OCI-LY7 (cell line): ENCODE data around the gene DCAF5. TPM values are rescaled to one million over a fixed set of nuclear protein-coding genes. Genes with fewer than 3 reads are reported as not detected.

ENCODE experiments used
- BruUV-seq: library from RNA; stranded (reverse); fragments of 400-500 nt; replicated peaks from 2 replicates; lab custom pipeline; 2021; lab: Mats Ljungman, UMichigan
- CTCF ChIA-PET: fragments of 300-600 bp; sonication (Branson Sonifier 250); formaldehyde crosslinking; loops from one replicate; lab custom pipeline; 2022; ENCODE audit warnings: antibody characterized with exemption; ENCODE audit not compliant: unreplicated experiment; lab: Charles Lee
- POLR2A ChIA-PET: fragments of 300-600 bp; sonication (Branson Sonifier 250); formaldehyde crosslinking; loops from one replicate; lab custom pipeline; 2022; ENCODE audit warnings: antibody characterized with exemption; lab: Charles Lee
- DNase-seq: peaks from one replicate; pipeline ENCODE4 v3.0.0-alpha.2; 2015; ENCODE audit warnings: low spot score
- H2AFZ ChIP-seq: fragments of 200-600 bp; sonication (generic), shearing (Covaris generic); 2 replicates; pipeline ENCODE4 v1.6.1; 2014; ENCODE audit warnings: mild to moderate bottlenecking, antibody characterized with exemption, low read length, moderate library complexity
- H3K27ac ChIP-seq: fragments of 200-600 bp; sonication (generic); 2 replicates; pipeline ENCODE4 v1.5.1; 2014; ENCODE audit warnings: mixed run types, low read depth, mild to moderate bottlenecking, moderate library complexity, low read length, inconsistent platforms; ENCODE audit not compliant: poor library complexity, severe bottlenecking
- H3K36me3 ChIP-seq: fragments of 200-600 bp; sonication (generic); 2 replicates; pipeline ENCODE4 v1.6.1; 2014; ENCODE audit warnings: mild to moderate bottlenecking, antibody characterized with exemption, low read length, moderate library complexity, mixed read lengths; ENCODE audit not compliant: insufficient read depth
- H3K4me1 ChIP-seq: fragments of 200-600 bp; sonication (generic); 2 replicates; pipeline ENCODE4 v1.5.1; 2014; ENCODE audit warnings: mild to moderate bottlenecking, low read length; ENCODE audit not compliant: insufficient read depth, poor library complexity, severe bottlenecking
- H3K4me2 ChIP-seq: fragments of 200-600 bp; sonication (generic); 2 replicates; pipeline ENCODE4 v1.6.1; 2014; ENCODE audit warnings: mild to moderate bottlenecking, low read length
- H3K4me3 ChIP-seq: fragments of 200-600 bp; sonication (generic); 2 replicates; pipeline ENCODE4 v1.5.1; 2014; ENCODE audit warnings: mild to moderate bottlenecking, low read depth, low read length; ENCODE audit not compliant: poor library complexity, severe bottlenecking
- H3K79me2 ChIP-seq: fragments of 200-600 bp; sonication (generic); 2 replicates; pipeline ENCODE4 v1.6.1; 2016; ENCODE audit warnings: low read depth, mild to moderate bottlenecking, low read length, moderate library complexity, mixed read lengths; ENCODE audit not compliant: insufficient read depth
- H3K9me2 ChIP-seq: fragments of 200-600 bp; sonication (generic); 2 replicates; pipeline ENCODE4 v1.6.1; 2016; ENCODE audit warnings: mild to moderate bottlenecking, low read length, mixed read lengths; ENCODE audit not compliant: insufficient read depth
- H3K9me3 ChIP-seq: fragments of 200-600 bp; sonication (generic); 2 replicates; pipeline ENCODE4 v1.6.1; 2014; ENCODE audit warnings: mild to moderate bottlenecking, mixed run types, low read length, mixed read lengths
- H4K20me1 ChIP-seq: fragments of 200-600 bp; sonication (generic); 2 replicates; pipeline ENCODE4 v1.6.1; 2014; ENCODE audit warnings: mild to moderate bottlenecking, antibody characterized with exemption, low read length, moderate library complexity, mixed read lengths; ENCODE audit not compliant: insufficient read depth
- CTCF ChIP-seq: fragments of 200-600 bp; sonication (generic); conservative IDR thresholded peaks from 2 replicates; pipeline ENCODE4 v1.5.1; 2014; ENCODE audit warnings: mild to moderate bottlenecking, antibody characterized with exemption, low read length, moderate library complexity, mixed read lengths
- EZH2phosphoT487 ChIP-seq: fragments of 200-600 bp; sonication (generic); IDR thresholded peaks from 2 replicates; pipeline ENCODE4 v1.6.1; 2018; ENCODE audit warnings: low read depth, borderline replicate concordance, mild to moderate bottlenecking, mixed run types, antibody characterized with exemption, low read length, moderate library complexity, mixed read lengths
- intact Hi-C: fragments of 100-400 bp; cut with micrococcal nuclease; formaldehyde crosslinking; loops from one replicate; pipeline ENCODE4 v1.10.0; 2022; ENCODE audit not compliant: unreplicated experiment
- total RNA-seq, 2 experiments: library from RNA; depleted of rRNA in 1 of 2; stranded (reverse); fragments of >200 nt in 1 of 2; shearing (Covaris generic) in 1 of 2; gene quantifications; 2 replicates each; pipeline ENCODE4 v1.2.3, GENCODE V29; 2014 to 2022

DCAF5 gene
- total RNA-seq, 2 experiments from 2014 or later, result 23.1 to 46.0 TPM

- CTCF ChIA-PET, result no interaction called here
- DNase-seq, result peak; percentile 24
- no peaks in the 10 kb centered on the region for H3K4me1 ChIP-seq
- intact Hi-C loops, result no loop called here
- no peak overlapping the region for H3K4me2 ChIP-seq
- no peak overlapping the region for H3K4me3 ChIP-seq
- no peaks in the 10 kb centered on the region for H4K20me1 ChIP-seq
- no peaks in the 10 kb centered on the region for H3K79me2 ChIP-seq
- no peak overlapping the region for H2AFZ ChIP-seq
- H3K36me3 ChIP-seq, result peaks cover 53% of the 10 kb centered on the region
- H3K9me3 ChIP-seq, result no peaks in the 10 kb centered on the region
- BruUV-seq, result no TSS peak
- H3K27ac ChIP-seq, result no peak overlapping the region
- H3K9me2 ChIP-seq, result no peaks in the 10 kb centered on the region
- TF ChIP-seq CTCF (no peak), EZH2phosphoT487 (no peak)
- POLR2A ChIA-PET, result interaction anchor here (1.3 to 2.5 kb wide), 2 partner anchors 10 to 208 kb away, joined by 3 to 11 read pairs; no protein-coding TSS in a partner anchor
Measured at GRCh38 chr14:69083181-69083580, 69.7 kb downstream of the DCAF5 start.

- Histone ChIP-seq H3K4me2 (no peak overlapping the region), H3K4me1 (no peaks in the 10 kb centered on the region), H3K9me2 (no peaks in the 10 kb centered on the region), H3K36me3 (peaks cover 36% of the 10 kb centered on the region), H3K27ac (no peak overlapping the region), H3K9me3 (no peaks in the 10 kb centered on the region), H3K4me3 (no peak overlapping the region), H3K79me2 (no peaks in the 10 kb centered on the region), H4K20me1 (no peaks in the 10 kb centered on the region), H2AFZ (no peak overlapping the region)
- DNase-seq, result no peak
- TF ChIP-seq CTCF (no peak), EZH2phosphoT487 (no peak)
- ChIA-PET POLR2A (interaction anchor here (0.6 kb wide), 1 partner anchor 396 kb away, joined by 3 read pairs; no protein-coding TSS in a partner anchor), CTCF (no interaction called here)
- BruUV-seq, result no TSS peak
- intact Hi-C loops, result no loop called here
Measured at GRCh38 chr14:69081271-69081670, 71.6 kb downstream of the DCAF5 start.

GRCh38 chr14:69079747-69080146, 73.2 kb downstream of the DCAF5 start:
- H2AFZ ChIP-seq, result no peak overlapping the region
- H3K4me2 ChIP-seq, result no peak overlapping the region
- H3K27ac ChIP-seq, result no peak overlapping the region
- no peak overlapping the region for H3K4me3 ChIP-seq
- H3K4me1 ChIP-seq, result no peaks in the 10 kb centered on the region
- BruUV-seq, result no TSS peak
- H4K20me1 ChIP-seq, result no peaks in the 10 kb centered on the region
- intact Hi-C loops, result no loop called here
- CTCF ChIA-PET, result no interaction called here
- peaks cover 26% of the 10 kb centered on the region for H3K36me3 ChIP-seq
- TF ChIP-seq EZH2phosphoT487, result no peak
- no peak for TF ChIP-seq CTCF
- no peaks in the 10 kb centered on the region for H3K79me2 ChIP-seq
- H3K9me3 ChIP-seq, result no peaks in the 10 kb centered on the region
- no peaks in the 10 kb centered on the region for H3K9me2 ChIP-seq
- POLR2A ChIA-PET, result interaction anchor here (0.6 kb wide), 1 partner anchor 1132 kb away, joined by 3 read pairs; no protein-coding TSS in a partner anchor
- no peak for DNase-seq
